ENCODE measurements around the gene MLLT6. TPM values are rescaled to one million over a fixed set of nuclear protein-coding genes. Genes with fewer than 3 reads are reported as not detected.

The MLLT6 gene
- total and polyA plus RNA-seq, 2 of the 13 experiments (the other 11 are each of a cell fraction or from before 2014, with no cell fraction given): 50.7 to 69.5 TPM

GRCh38 chr17:38746004-38746848 is 41.2 kb downstream of the MLLT6 start (continued):
- 0 out of 2 replicates have a peak, but pooled peaks have one; percentile 38 for TF ChIP-seq KDM3A (CRISPR knock-in tag; IDR thresholded peaks at IDR 0.05; ENCODE audit: low read depth)
- TF ChIP-seq RAD21 (CRISPR knock-in tag; IDR thresholded peaks at IDR 0.05): no peak
- TF ChIP-seq ZFX (CRISPR knock-in tag; IDR thresholded peaks at IDR 0.05; ENCODE audit: low read depth): peak; percentile 47
- TF ChIP-seq RERE (CRISPR knock-in tag; IDR thresholded peaks at IDR 0.05; ENCODE audit: low read depth): no peak
- TF ChIP-seq KLF13 (CRISPR knock-in tag; IDR thresholded peaks at IDR 0.05): no peak
- TF ChIP-seq CC2D1A (CRISPR knock-in tag; IDR thresholded peaks at IDR 0.05): no peak
- TF ChIP-seq PHF8 (CRISPR knock-in tag; IDR thresholded peaks at IDR 0.05): peak; percentile 30; the same call in 1 of the 2 replicates
- TF ChIP-seq ZHX2 (IDR thresholded peaks at IDR 0.05; ENCODE audit: low read depth): no peak
- TF ChIP-seq ZHX2 (CRISPR knock-in tag; IDR thresholded peaks at IDR 0.05; ENCODE audit: borderline replicate concordance): no peak; the same call in 1 of the 2 replicates
- TF ChIP-seq RXRB (CRISPR knock-in tag; IDR thresholded peaks at IDR 0.05; ENCODE audit: borderline replicate concordance): peak; percentile 83; the same call in 1 of the 2 replicates
- peak; percentile 91 for TF ChIP-seq HDAC1 (CRISPR knock-in tag; IDR thresholded peaks at IDR 0.05)
- TF ChIP-seq BCL6 (CRISPR knock-in tag; IDR thresholded peaks at IDR 0.05): peak; percentile 77
- TF ChIP-seq MATR3 (CRISPR knock-in tag; IDR thresholded peaks at IDR 0.05): no peak

All from HepG2 (cell line).